B cell (primary cell): ENCODE data around the gene AIFM1. TPM values are rescaled to one million over a fixed set of nuclear protein-coding genes. Genes with fewer than 3 reads are reported as not detected.
A peak's percentile ranks its signal among the peaks of the same experiment; 100 is the strongest.

Experiments used
- ATAC-seq: fragments of 200-7000 bp; cut with Tn5 transposase; one replicate; pipeline ENCODE4 v1.10.0; 2021; ENCODE audit warnings: low read depth, mild to moderate bottlenecking, moderate number of reproducible peaks, moderate library complexity
- CTCF ChIA-PET: fragments of 350-600 bp; sonication (Branson Sonifier 250); formaldehyde crosslinking; loops from one replicate; lab custom pipeline; 2021; ENCODE audit warnings: antibody characterized with exemption, inconsistent platforms; lab: Charles Lee
- POLR2A ChIA-PET: fragments of 350-600 bp; sonication (Branson Sonifier 250); formaldehyde crosslinking; loops from one replicate; lab custom pipeline; 2021; ENCODE audit warnings: antibody characterized with exemption; lab: Charles Lee
- DNase-seq: peaks from one replicate; pipeline ENCODE4 v3.0.0; 2013
- H2AFZ ChIP-seq: 2 replicates; pipeline ENCODE4 v1.6.1; 2012; ENCODE audit warnings: mild to moderate bottlenecking, low read depth, low read length; ENCODE audit not compliant: insufficient read depth, poor library complexity, severe bottlenecking
- H3K27ac ChIP-seq, 2 donors: 1 replicate in 1 of 2; 2 replicates in 1 of 2; pipeline ENCODE4 v1.5.1; 2012 to 2013; ENCODE audit warnings: low read length in 2 of 2, mild to moderate bottlenecking in 2 of 2, moderate library complexity in 1 of 2
- H3K27me3 ChIP-seq, 4 experiments: fragments of 200-600 bp in 1 of 4; sonication (generic) in 1 of 4; replicated peaks in 1 of 4; 1 replicate in 2 of 4; 2 replicates in 2 of 4; pipeline versions ENCODE4 v1.6.1 to v1.7.0; 2013 to 2016; ENCODE audit warnings: low read length in 3 of 4, mild to moderate bottlenecking in 2 of 4, mixed read lengths in 1 of 4, moderate library complexity in 1 of 4; ENCODE audit not compliant: insufficient read depth in 4 of 4, control insufficient read depth in 3 of 4; ENCODE audit errors: control extremely low read depth in 1 of 4
- H3K36me3 ChIP-seq, 2 experiments: replicated peaks in 1 of 2; 1 replicate in 1 of 2; 2 replicates in 1 of 2; pipeline versions ENCODE4 v1.6.1 to v1.7.1; 2013; ENCODE audit warnings: low read length in 1 of 2; ENCODE audit not compliant: insufficient read depth in 2 of 2, control insufficient read depth in 1 of 2; ENCODE audit errors: control extremely low read depth in 1 of 2, extremely low read depth in 1 of 2
- H3K4me1 ChIP-seq, 2 donors: fragments of 200-600 bp in 1 of 2; sonication (generic) in 1 of 2; 1 replicate in 1 of 2; 2 replicates in 1 of 2; pipeline versions ENCODE4 v1.5.1 to v1.6.1; 2013 to 2017; ENCODE audit warnings: low read length in 2 of 2; ENCODE audit not compliant: control insufficient read depth in 2 of 2, insufficient read depth in 2 of 2
- H3K4me2 ChIP-seq: replicated peaks from 2 replicates; pipeline ENCODE3; 2012; ENCODE audit warnings: mild to moderate bottlenecking, low read depth, low read length; ENCODE audit not compliant: poor library complexity, severe bottlenecking
- H3K4me3 ChIP-seq, 5 experiments: fragments of 200-600 bp in 1 of 5; sonication (generic) in 1 of 5; 1 replicate in 3 of 5; 2 replicates in 2 of 5; pipeline versions ENCODE4 v1.5.1 to v1.7.0; 2011 to 2016; ENCODE audit warnings: low read length in 4 of 5, mild to moderate bottlenecking in 4 of 5, low read depth in 2 of 5, control low read depth in 1 of 5, moderate library complexity in 1 of 5; ENCODE audit not compliant: insufficient read depth in 1 of 5; ENCODE audit errors: control extremely low read depth in 1 of 5, extremely low read depth in 1 of 5
- H3K79me2 ChIP-seq: fragments of 200-600 bp; sonication (generic); one replicate; pipeline ENCODE4 v1.6.0; 2016; ENCODE audit warnings: low read length; ENCODE audit not compliant: control insufficient read depth, insufficient read depth
- H3K9ac ChIP-seq: fragments of 200-600 bp; sonication (generic); 2 replicates; pipeline ENCODE4 v1.6.1; 2017; ENCODE audit warnings: mild to moderate bottlenecking, low read length, moderate library complexity
- H3K9me3 ChIP-seq, 3 donors: one replicate each; pipeline versions ENCODE4 v1.6.1 to v1.7.1; 2013; ENCODE audit warnings: low read length in 2 of 3; ENCODE audit not compliant: control insufficient read depth in 2 of 3, insufficient read depth in 1 of 3; ENCODE audit errors: control extremely low read depth in 1 of 3
- H4K20me1 ChIP-seq: 2 replicates; pipeline ENCODE4 v1.6.0; 2012; ENCODE audit warnings: mild to moderate bottlenecking, low read length; ENCODE audit not compliant: insufficient read depth, control insufficient read depth, poor library complexity, severe bottlenecking
- H3K27ac Mint-ChIP-seq: one replicate; pipeline ENCODE4 v1.8.0; 2021; ENCODE audit warnings: mixed read lengths
- H3K27me3 Mint-ChIP-seq: one replicate; pipeline ENCODE4 v1.8.0; 2021; ENCODE audit warnings: mixed read lengths
- H3K4me1 Mint-ChIP-seq: one replicate; pipeline ENCODE4 v1.8.0; 2021; ENCODE audit warnings: mixed read lengths
- H3K4me3 Mint-ChIP-seq: one replicate; pipeline ENCODE4 v1.8.0; 2021; ENCODE audit warnings: mixed read lengths
- H3K9me3 Mint-ChIP-seq: one replicate; pipeline ENCODE4 v1.8.0; 2022; ENCODE audit warnings: mixed read lengths; ENCODE audit not compliant: insufficient read depth
- CTCF ChIP-seq: fragments of 200-600 bp; IDR thresholded peaks from one replicate; pipeline ENCODE4 v1.8.0; 2022; ENCODE audit warnings: antibody characterized with exemption, mild to moderate bottlenecking
- EZH2 ChIP-seq: IDR thresholded peaks from 2 replicates; pipeline ENCODE4 v1.6.1; 2012; ENCODE audit warnings: borderline replicate concordance, low read depth, mild to moderate bottlenecking, moderate library complexity, low read length; ENCODE audit not compliant: insufficient read depth, poor library complexity, severe bottlenecking
- WGBS: methylation state at CpG from one replicate; pipeline ENCODE4 v1.1.5; 2013; ENCODE audit warnings: missing lambda C conversion rate; ENCODE audit not compliant: insufficient coverage; 5-methylcytosine and 5-hydroxymethylcytosine counted together
- intact Hi-C: fragments of 100-400 bp; cut with micrococcal nuclease; formaldehyde crosslinking; loops from one replicate; pipeline ENCODE4 v1.10.0; 2022
- polyA plus RNA-seq: library from polyadenylated mRNA; depleted of rRNA; stranded (reverse); fragments of >200 nt; gene quantifications from 2 replicates; pipeline ENCODE4 v1.2.3, GENCODE V29; 2012
- total RNA-seq, 2 donors: library from RNA; stranded (reverse); fragments of 120-200 nt in 1 of 2; gene quantifications; 1 replicate in 1 of 2; 2 replicates in 1 of 2; pipeline versions ENCODE4 v1.2.3 to v1.2.4, GENCODE V29; 2013 to 2022

AIFM1 gene
- total and polyA plus RNA-seq, 2 donors (not counting 1 experiment from before 2014, with no cell fraction given): 11.4 to 15.9 TPM

- Histone ChIP-seq H3K9ac (no peak overlapping the region), H3K27ac (no peak overlapping the region), H3K9me3 (no peaks in the 10 kb centered on the region), H3K4me3 (no peak overlapping the region), H3K4me1 (peaks cover 39 to 66% of the 10 kb centered on the region in 2 donors), H3K4me2 (no peak overlapping the region), H2AFZ (no peak overlapping the region), H4K20me1 (peaks cover 16% of the 10 kb centered on the region), H3K79me2 (peaks cover 56% of the 10 kb centered on the region), H3K27me3 (no peaks in the 10 kb centered on the region), H3K36me3 (no peaks in the 10 kb centered on the region)
- CTCF ChIA-PET: no interaction called here
- DNase-seq (no peak), ATAC-seq (no peak)
- Mint-ChIP-seq H3K27ac (peak overlapping the region; percentile 32), H3K27me3 (no peaks in the 10 kb centered on the region), H3K4me1 (peaks cover 51% of the 10 kb centered on the region), H3K9me3 (no peaks in the 10 kb centered on the region), H3K4me3 (no peak overlapping the region)
- intact Hi-C loops: no loop called here
- no CpG with 5 or more reads among the region's 2 CpGs for WGBS
- POLR2A ChIA-PET: no interaction called here
- TF ChIP-seq CTCF (no peak), EZH2 (no peak)
Measured at GRCh38 chrX:130093271-130093670, 72.4 kb downstream of the AIFM1 start.

- Mint-ChIP-seq H3K9me3 (no peaks in the 10 kb centered on the region), H3K27ac (peak overlapping the region; percentile 95), H3K27me3 (no peaks in the 10 kb centered on the region), H3K4me3 (peak overlapping the region; percentile 88), H3K4me1 (peaks cover 55% of the 10 kb centered on the region)
- Histone ChIP-seq H2AFZ (no peak overlapping the region), H3K4me1 (peaks cover 43 to 70% of the 10 kb centered on the region in 2 donors), H3K79me2 (peaks cover 57% of the 10 kb centered on the region), H3K36me3 (no peaks in the 10 kb centered on the region), H3K27me3 (no peaks in the 10 kb centered on the region), H3K27ac (peak overlapping the region; percentile 75 to 81), H3K9ac (peak overlapping the region; percentile 59), H3K4me3 (peak overlapping the region; percentile 1 to 64 (median 49)), H4K20me1 (peaks cover 11% of the 10 kb centered on the region), H3K9me3 (no peaks in the 10 kb centered on the region), H3K4me2 (peak overlapping the region; percentile 78)
- ATAC-seq: peak; percentile 96
- ChIA-PET CTCF (interaction anchor here (1.0 to 1.4 kb wide), 4 partner anchors 10 to 17 kb away, joined by 3 to 11 read pairs (median 4); no protein-coding TSS in a partner anchor), POLR2A (interaction anchor here (0.6 to 1.7 kb wide), 4 partner anchors 10 to 413 kb away, joined by 3 to 9 read pairs (median 6); no protein-coding TSS in a partner anchor)
- intact Hi-C loops: loop anchor here (1.0 kb wide), 2 partner anchors 8 to 17 kb away; no protein-coding TSS in a partner anchor
- WGBS: 0% methylated on average over 2 of the region's 10 CpGs
- DNase-seq: peak; percentile 92
- peak; percentile 14 for TF ChIP-seq CTCF
- TF ChIP-seq EZH2: no peak
Measured at GRCh38 chrX:130091980-130092522, 73.6 kb downstream of the AIFM1 start.
